HG03575 (cell line): Measurements from ENCODE around the gene TOR4A.
"Not testable (repeated sequence)": the region's sequence is repeated elsewhere in the genome, so short reads cannot be mapped to it uniquely, and the experiment has no call there.

Source experiments
- ATAC-seq: cut with Tn5 transposase; IDR thresholded peaks from one replicate; pipeline ENCODE4 v1.9.1; 2021; ENCODE audit not compliant: unreplicated experiment, insufficient number of reproducible peaks, low FRiP score; ENCODE audit errors: extremely low read depth

TOR4A gene

GRCh38 chr9:137250329-137251193 lies 27.0 kb upstream of the TOR4A start:
- ATAC-seq = no peak

- no peak for ATAC-seq
Measured at GRCh38 chr9:137251194-137251461, 26.4 kb upstream of the TOR4A start, which contains the start of gene STPG3. TSS of gene STPG3 (plus strand) at chr9:137251286. CDS start at chr9:137251287, 1 bp downstream.

GRCh38 chr9:137251490-137252268 lies 25.8 kb upstream of the TOR4A start:
- no peak for ATAC-seq

GRCh38 chr9:137252555-137253506 lies 24.7 kb upstream of the TOR4A start:
- no peak for ATAC-seq

GRCh38 chr9:137253717-137254623 lies 23.6 kb upstream of the TOR4A start:
- ATAC-seq = no peak

GRCh38 chr9:137254624-137255447 lies 22.7 kb upstream of the TOR4A start, which contains the start of gene NELFB:
TSS of gene NELFB (plus strand) at chr9:137255327.
- no peak for ATAC-seq

GRCh38 chr9:137255448-137256114 lies 21.9 kb upstream of the TOR4A start:
- ATAC-seq = no peak

GRCh38 chr9:137256362-137256761 lies 21.2 kb upstream of the TOR4A start:
- no peak for ATAC-seq

GRCh38 chr9:137256856-137257255 lies 20.7 kb upstream of the TOR4A start:
- ATAC-seq = no peak

GRCh38 chr9:137262173-137262908 lies 15.2 kb upstream of the TOR4A start:
- ATAC-seq = not testable (repeated sequence)

GRCh38 chr9:137262909-137263285 lies 14.6 kb upstream of the TOR4A start:
- no peak for ATAC-seq

GRCh38 chr9:137263506-137263905 lies 14.0 kb upstream of the TOR4A start:
- no peak for ATAC-seq

GRCh38 chr9:137264067-137264466 lies 13.5 kb upstream of the TOR4A start:
- no peak for ATAC-seq

GRCh38 chr9:137265496-137266161 lies 11.9 kb upstream of the TOR4A start:
- no peak for ATAC-seq

GRCh38 chr9:137266162-137266527 lies 11.4 kb upstream of the TOR4A start:
- ATAC-seq = no peak
